ENCODE data around the gene OLR1.
"Not testable (repeated sequence)": the region's sequence is repeated elsewhere in the genome, so short reads cannot be mapped to it uniquely, and the experiment has no call there.

Gene OLR1

DNA sequence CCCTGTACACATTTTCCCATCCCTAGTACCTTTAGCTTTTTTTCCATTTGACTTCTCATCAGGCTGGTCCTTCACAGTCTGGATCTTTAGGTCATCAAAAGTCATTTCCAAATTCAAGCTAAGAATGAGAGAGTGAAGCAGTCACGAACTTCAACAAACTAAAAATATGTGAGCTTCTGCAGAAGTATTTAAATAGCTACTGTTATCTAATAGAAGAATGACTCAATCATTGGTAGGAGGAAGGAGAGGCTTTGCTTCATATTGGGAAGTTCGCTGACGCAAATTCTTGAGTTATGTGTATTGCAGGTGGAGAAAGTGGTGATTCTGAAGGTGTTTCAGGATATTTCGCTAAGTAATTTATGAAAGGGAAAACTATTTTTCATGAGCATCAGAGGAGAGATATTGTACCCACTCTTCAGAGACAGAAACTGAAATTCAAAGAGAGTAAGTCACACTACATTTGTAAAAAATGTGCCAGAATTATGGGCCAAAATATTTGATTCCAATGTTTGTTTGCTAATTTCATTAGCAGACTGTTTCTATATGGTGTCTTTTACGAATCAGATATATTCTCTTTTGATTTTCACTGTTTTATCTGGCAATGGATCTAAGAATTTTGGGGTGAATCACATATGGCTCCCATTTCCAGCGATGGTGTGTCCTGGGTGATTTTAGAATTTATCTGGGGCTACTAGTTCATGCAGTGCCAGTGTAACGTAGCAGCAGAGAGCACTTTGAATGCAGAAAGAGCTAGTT is at the start of gene OLR1:
OLR1 (minus strand) TSS at position 160 of the 756 bp plus-strand sequence; CDS start at position 105, 55 bp downstream.
- no peak for DNase-seq

DNA sequence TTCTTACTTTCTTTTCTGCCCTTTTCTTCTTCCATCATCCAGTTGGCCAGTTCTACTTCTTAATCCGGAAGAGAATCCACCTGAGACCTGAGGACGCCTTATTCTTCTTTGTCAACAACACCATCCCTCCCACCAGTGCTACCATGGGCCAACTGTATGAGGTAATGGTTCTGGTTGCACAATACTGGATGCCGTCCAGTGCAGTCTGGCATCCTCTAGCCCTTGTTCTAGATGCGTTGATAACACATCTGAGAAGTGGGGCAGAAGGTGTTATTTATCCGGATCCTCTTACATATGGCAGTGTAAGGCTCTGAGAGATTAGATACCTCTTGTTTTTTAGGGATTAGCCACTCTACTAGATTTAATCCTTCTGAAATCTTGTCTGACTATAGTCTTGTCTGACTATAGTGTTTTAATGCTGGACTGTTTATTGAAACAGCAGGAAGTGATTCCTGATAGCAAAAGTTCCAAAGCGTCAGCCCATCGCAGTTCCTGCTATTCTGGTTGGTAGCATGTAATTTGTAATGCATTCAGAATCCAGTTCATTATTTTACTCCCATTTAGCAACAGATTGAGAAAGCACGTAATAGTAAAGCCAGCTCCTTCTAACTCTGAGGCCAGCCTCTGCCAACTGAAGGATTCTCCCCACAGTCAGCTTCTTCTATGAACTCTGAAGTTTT is 48.6 kb upstream of the OLR1 start:
- no peak for DNase-seq

- DNase-seq = no peak
Measured at GRCh38 chr12:10218021-10218420, 46.1 kb upstream of the OLR1 start.

- not testable (repeated sequence) for DNase-seq
Measured at GRCh38 chr12:10215946-10216345, 44.0 kb upstream of the OLR1 start.

GRCh38 chr12:10215436-10215835 is 43.5 kb upstream of the OLR1 start:
- DNase-seq = no peak

- no peak for DNase-seq
Measured at GRCh38 chr12:10214895-10215267, 42.9 kb upstream of the OLR1 start.

- no peak for DNase-seq
Measured at GRCh38 chr12:10214136-10214894, 42.4 kb upstream of the OLR1 start.

DNA sequence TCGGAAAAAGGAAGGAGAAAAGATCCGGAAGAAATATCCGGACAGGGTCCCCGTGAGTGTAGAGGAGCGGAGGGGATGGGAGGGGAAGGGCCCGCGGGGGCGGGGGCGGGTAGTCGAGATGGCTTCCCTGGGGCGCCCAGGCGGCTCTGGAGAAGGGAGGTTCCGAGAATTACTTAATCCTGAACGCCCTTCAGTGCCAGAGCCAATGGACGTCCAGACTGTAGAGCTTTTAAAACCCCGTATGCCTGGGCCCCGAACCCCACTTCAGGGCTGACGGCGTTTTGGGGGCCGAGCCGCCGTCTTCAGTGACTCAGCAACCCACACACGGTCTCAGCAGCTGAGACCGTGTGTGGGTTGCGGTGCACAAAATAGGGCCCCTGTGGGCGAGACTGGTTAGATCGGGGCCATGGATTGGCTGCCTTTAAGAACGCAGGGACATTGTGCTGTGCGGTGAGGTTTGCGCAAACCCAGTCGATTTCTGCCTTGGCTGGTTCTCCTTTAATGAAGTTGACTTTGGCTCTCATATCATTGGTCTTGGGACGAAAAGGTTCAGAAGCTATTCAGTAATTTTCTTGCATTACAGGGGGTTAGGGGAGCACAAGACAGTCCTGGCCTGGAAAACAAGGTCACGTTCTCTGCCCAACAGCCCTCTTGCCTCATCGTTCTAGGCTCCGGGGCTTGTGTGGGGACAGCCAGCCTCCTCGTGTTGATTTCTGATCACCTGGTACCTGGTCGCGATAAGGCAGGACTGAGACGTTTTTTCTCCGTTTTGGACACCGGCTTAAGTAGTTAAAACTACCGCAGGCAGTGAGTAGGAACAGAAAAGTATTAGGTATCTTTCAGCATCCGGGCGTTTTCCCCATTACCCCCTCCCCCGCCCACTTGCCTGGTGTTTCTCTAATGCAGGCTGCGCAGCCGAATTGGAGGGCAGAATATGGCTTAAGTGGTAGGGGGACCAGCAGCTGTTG is 41.5 kb upstream of the OLR1 start:
- peak; percentile 57 to 64 for DNase-seq

- DNase-seq = peak; percentile 65 to 72
Measured at GRCh38 chr12:10212739-10213131, 40.8 kb upstream of the OLR1 start, which contains the start of gene GABARAPL1. TSS of gene GABARAPL1 (plus strand) at chr12:10212877. CDS start at chr12:10213130, 253 bp downstream.

- DNase-seq = peak; percentile 72 to 75
Measured at GRCh38 chr12:10211940-10212738, 40.2 kb upstream of the OLR1 start.

DNA sequence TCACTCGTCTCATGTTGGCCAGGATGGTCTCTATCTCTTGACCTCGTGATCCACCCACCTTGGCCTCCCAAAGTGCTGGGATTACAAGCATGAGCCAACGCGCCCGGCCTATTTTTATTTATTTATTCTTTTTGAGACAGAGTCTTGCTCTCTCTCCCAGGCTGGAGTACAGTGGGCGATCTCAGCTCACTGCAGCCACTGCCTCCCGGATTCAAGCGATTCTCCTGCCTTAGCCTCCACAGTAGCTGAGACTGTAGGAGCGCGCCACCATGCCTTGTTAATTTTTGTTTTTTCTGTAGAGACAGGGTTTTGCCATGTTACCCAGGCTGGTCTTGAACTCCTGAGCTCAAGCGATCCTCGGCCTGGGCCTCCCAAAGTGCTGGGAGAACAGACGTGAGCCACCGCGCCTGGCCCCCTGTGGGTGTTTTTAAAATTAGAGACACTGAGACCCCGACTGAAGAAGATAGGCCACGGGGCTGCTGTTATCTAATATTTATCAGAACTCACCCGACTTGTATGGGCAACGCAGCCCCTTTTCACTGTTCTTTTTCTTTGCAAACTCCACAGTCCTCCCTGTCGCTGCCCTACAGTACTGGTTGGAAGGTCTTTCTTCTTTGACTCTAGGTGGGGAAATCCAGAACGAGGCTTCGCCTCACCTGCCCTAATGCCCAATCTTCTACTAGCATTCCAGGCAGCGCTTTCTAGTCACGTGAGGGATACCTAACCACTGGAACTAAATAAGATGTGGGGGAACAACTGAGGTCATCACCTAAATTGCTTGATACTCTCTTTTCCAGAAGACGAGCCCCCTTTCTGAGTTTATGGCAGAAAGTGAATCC is 39.4 kb upstream of the OLR1 start:
- no peak for DNase-seq

- DNase-seq = no peak
Measured at GRCh38 chr12:10210225-10210624, 38.3 kb upstream of the OLR1 start.

DNA sequence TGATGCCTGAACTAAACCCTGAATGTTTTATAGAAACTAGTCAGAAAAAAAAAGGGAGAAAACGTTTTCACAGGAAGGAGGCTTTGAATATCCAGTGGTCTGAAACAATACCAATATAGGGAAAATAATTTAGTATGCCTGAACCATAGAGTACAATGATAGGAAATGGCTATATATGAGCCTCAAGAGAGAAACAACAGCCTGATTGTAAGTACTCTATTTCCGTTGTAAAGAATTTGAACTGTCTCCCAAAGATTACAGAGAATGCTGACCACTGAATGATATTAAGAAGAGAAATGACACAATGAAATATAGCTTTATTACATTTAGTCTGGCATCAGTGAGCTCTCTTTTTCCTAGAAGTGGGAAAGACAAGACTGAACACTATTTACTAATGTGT is 35.2 kb upstream of the OLR1 start:
- DNase-seq = no peak

DNA sequence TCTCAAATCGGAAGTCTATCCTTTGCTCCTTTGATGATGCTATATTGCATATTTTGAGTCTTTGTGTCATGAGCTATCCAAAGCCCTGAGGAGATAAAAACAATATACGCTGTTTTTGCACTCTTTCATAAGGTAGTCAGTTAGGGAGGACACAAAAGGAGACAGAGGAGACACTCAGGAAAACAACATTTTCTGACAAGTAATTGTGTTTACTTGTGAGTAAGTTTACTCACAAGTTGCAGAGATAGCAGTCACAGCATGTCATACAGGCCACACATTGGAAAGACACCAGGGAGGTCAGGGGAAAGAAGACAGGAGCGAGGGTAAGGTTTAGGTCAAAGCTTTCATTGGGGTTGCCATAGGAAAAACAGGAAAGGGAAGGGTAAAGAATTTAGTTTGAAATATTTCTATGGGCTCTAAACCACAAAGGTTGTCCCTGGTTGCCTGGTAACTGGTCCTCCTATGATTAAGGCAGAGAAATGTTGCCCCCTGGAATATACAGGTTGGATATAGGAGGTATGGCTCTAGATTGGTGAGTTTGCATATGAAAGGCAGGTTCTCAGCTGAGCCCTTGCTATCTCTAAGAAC is 33.4 kb upstream of the OLR1 start:
- DNase-seq = no peak

DNA sequence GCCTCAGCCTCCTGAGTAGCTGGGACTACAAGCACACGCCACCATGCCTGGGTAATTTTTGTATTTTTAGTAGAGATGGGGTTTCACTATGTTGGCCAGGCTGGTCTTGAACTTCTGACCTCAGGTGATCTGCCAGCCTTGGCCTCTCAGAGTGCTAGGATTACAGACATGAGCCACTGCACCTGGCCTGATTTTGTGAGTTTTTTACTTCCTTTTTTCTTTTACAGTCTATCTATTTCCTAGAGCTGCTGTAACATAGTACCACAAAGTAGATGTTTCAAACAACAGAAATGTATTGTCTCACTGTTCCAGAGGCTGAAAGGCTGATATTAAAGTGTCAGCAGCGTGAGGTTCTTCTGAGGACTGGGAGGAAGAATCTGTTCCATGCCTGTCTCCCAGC is 32.6 kb upstream of the OLR1 start:
- DNase-seq = not testable (repeated sequence)

DNA sequence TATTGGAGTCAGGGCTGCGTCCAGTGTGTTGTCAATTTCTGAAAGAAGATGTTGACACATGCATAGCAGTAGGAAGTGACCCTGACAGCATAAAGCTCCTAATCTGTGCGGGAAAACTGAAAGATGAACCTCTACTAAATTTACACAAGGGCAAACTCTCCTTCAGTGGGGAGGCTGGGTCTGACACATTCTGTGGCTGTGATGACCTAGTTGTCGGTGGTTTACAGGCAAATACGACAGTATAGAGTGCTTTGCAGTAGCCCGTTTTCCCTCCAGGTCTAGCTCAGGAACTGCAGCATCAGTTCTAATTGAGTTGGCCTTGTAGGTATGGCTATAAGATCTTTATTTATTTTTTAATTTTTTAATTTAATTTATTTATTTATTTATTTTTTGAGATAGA is 25.9 kb upstream of the OLR1 start:
- DNase-seq = no peak

- DNase-seq = no peak
Measured at GRCh38 chr12:10196210-10196609, 24.3 kb upstream of the OLR1 start.

DNA sequence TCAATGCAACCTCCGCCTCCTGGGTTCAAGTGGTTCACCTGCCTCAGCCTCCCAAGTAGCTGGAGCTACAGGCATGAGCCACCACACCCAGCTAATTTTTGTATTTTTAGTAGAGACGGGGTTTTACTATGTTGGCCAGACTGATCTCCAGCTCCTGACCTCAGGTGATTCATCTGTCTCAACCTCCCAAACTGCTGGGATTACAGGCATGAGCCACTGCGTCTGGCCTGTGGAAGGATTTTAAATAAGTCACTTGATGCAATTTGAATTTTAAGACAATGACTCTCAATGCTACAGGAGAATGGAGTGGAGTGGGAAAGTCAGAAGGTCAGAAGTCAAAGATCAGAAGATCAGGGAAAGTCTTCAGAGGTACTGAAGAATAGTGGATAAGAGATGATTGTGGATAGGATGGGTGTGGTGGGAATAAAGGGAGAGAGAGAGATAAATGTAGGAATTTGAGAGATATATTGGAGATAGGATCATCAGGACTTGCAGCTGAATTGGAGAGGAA is 22.3 kb upstream of the OLR1 start:
- DNase-seq = no peak

DNA sequence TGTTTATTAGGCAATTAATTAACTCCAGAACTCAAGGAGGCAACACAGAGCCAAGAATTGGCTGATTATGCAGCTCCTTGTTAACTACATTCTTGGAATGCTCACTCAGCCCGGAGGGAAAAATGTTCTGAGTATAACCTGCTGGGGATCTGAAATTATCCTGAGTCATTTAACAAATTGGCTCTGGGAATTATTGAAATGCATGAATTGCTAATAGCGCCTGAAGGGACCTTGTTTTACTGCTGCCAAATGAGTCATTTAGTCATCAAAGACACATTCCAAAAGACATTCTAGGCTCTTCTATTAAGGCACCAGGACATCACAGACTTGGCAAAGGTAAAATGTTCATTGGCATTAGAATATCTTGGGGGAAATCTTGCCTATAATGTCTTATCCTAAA is 19.9 kb upstream of the OLR1 start:
- DNase-seq = no peak
